HepG2 (cell line): Measurements from ENCODE around the gene PLCB4. TPM values are rescaled to one million over a fixed set of nuclear protein-coding genes. Genes with fewer than 3 reads are reported as not detected.

ENCODE experiments used
- ATAC-seq: fragments of 200-7000 bp; cut with Tn5 transposase; 3 replicates; pipeline ENCODE4 v1.9.1; 2020; ENCODE audit warnings: mild to moderate bottlenecking, moderate library complexity
- BruUV-seq: library from RNA; stranded (reverse); fragments of 400-500 nt; replicated peaks from 2 replicates; lab custom pipeline; 2021; lab: Mats Ljungman, UMichigan
- CTCF ChIA-PET: fragments of 300-600 bp; formaldehyde crosslinking; extraction: SDS; loops from one replicate; lab custom pipeline; 2021; ENCODE audit warnings: low total read pairs, inconsistent platforms, low intra/inter-chr PET ratio; lab: Yijun Ruan, JAX
- POLR2A ChIA-PET: fragments of 350-600 bp; sonication (Branson Sonifier 250); formaldehyde crosslinking; loops from one replicate; lab custom pipeline; 2020; ENCODE audit warnings: antibody characterized with exemption, inconsistent platforms; lab: Yijun Ruan, JAX
- DNase-seq: peaks from one replicate; pipeline ENCODE4 v3.0.0-alpha.2; 2015; ENCODE audit warnings: low spot score
- FAIRE-seq: peaks from 3 replicates; lab custom pipeline; 2011; peaks lifted over from hg19 to GRCh38; lab: Jason Lieb, UNC
- H2AFZ ChIP-seq: one replicate; pipeline ENCODE4 v1.6.1; 2011; ENCODE audit warnings: low read length, inconsistent platforms
- H3K27ac ChIP-seq: fragments of 300-600 bp; 3 replicates; pipeline ENCODE4 v1.8.0; 2011; ENCODE audit warnings: mixed run types, mild to moderate bottlenecking, mixed read lengths, low read length, inconsistent platforms; ENCODE audit not compliant: insufficient read depth; ENCODE audit errors: extremely low read length
- H3K27me3 ChIP-seq, 2 experiments: fragments of 200-600 bp in 1 of 2; 2 replicates in 1 of 2; 3 replicates in 1 of 2; pipeline versions ENCODE4 v1.6.0 to v1.8.0; 2011; ENCODE audit warnings: low read length in 2 of 2, mild to moderate bottlenecking in 2 of 2, moderate library complexity in 2 of 2, inconsistent platforms in 1 of 2; ENCODE audit not compliant: insufficient read depth in 2 of 2, control insufficient read depth in 1 of 2
- H3K36me3 ChIP-seq, 2 experiments: fragments of 200-600 bp in 1 of 2; replicated peaks in 1 of 2; 2 replicates in 1 of 2; 3 replicates in 1 of 2; pipeline versions ENCODE4 v1.5.1 to v1.8.0; 2011; ENCODE audit warnings: low read length in 2 of 2, inconsistent platforms in 1 of 2; ENCODE audit not compliant: insufficient read depth in 2 of 2, control insufficient read depth in 1 of 2
- H3K4me1 ChIP-seq: 2 replicates; pipeline ENCODE4 v1.5.1; 2012; ENCODE audit warnings: low read length, inconsistent platforms; ENCODE audit not compliant: insufficient read depth
- H3K4me2 ChIP-seq: 2 replicates; pipeline ENCODE4 v1.6.0; 2011; ENCODE audit warnings: low read depth, low read length, inconsistent platforms
- H3K4me3 ChIP-seq, 3 experiments: fragments of 200-600 bp in 1 of 3; sonication (generic), shearing (Covaris generic) in 1 of 3; replicated peaks in 1 of 3; 2 replicates each; pipeline ENCODE4 v1.5.1; 2011 to 2016; ENCODE audit warnings: low read length in 3 of 3, inconsistent platforms in 2 of 3, low read depth in 2 of 3, mild to moderate bottlenecking in 2 of 3, control low read depth in 1 of 3, mixed read lengths in 1 of 3; ENCODE audit not compliant: insufficient read depth in 1 of 3
- H3K79me2 ChIP-seq: one replicate; pipeline ENCODE4 v1.6.1; 2011; ENCODE audit warnings: low read length, inconsistent platforms; ENCODE audit not compliant: insufficient read depth
- H3K9ac ChIP-seq: 2 replicates; pipeline ENCODE4 v1.6.0; 2011; ENCODE audit warnings: mild to moderate bottlenecking, low read depth, low read length, inconsistent platforms; ENCODE audit not compliant: insufficient read depth
- H3K9me3 ChIP-seq: 2 replicates; pipeline ENCODE4 v1.5.1; 2012; ENCODE audit warnings: mild to moderate bottlenecking, low read length
- H4K20me1 ChIP-seq: 2 replicates; pipeline ENCODE4 v1.6.0; 2011; ENCODE audit warnings: inconsistent platforms, mild to moderate bottlenecking, low read length, moderate library complexity; ENCODE audit not compliant: insufficient read depth
- EP300 ChIP-seq, 3 experiments: sonication (generic) in 1 of 3; formaldehyde crosslinking in 1 of 3; IDR thresholded peaks; 2 replicates each; pipeline versions ENCODE4 v1.5.1 to v1.6.1; 2011 to 2020; ENCODE audit warnings: low read depth in 2 of 3, low read length in 2 of 3, borderline replicate concordance in 1 of 3, improper control_type of control experiment in 1 of 3, mild to moderate bottlenecking in 1 of 3, missing genetic modification reagents in 1 of 3, moderate library complexity in 1 of 3
- HOXA3 ChIP-seq: sonication (generic); formaldehyde crosslinking; IDR thresholded peaks from 2 replicates; pipeline ENCODE4 v1.5.0; 2020; ENCODE audit warnings: missing genetic modification reagents
- KLF6 ChIP-seq: IDR thresholded peaks from 2 replicates; pipeline ENCODE4 v1.8.0; 2016; ENCODE audit warnings: missing biosample characterization, missing genetic modification reagents
- RARA ChIP-seq: IDR thresholded peaks from 2 replicates; pipeline ENCODE4 v1.6.1; 2016; ENCODE audit warnings: missing genetic modification reagents, missing compliant biosample characterization
- RBM39 ChIP-seq: fragments of 200-400 bp; formaldehyde crosslinking; IDR thresholded peaks from one replicate; pipeline ENCODE4 v1.6.1; 2018; ENCODE audit warnings: antibody characterized with exemption, mild to moderate bottlenecking, low read depth, low read length; ENCODE audit not compliant: poor library complexity, severe bottlenecking
- ZNF670 ChIP-seq: sonication (generic); formaldehyde crosslinking; IDR thresholded peaks from 2 replicates; pipeline ENCODE4 v1.8.0; 2022; ENCODE audit warnings: mild to moderate bottlenecking, missing genetic modification reagents, borderline replicate concordance
- WGBS: methylation state at CpG from one replicate; pipeline ENCODE4 v1.1.6; 2017; ENCODE audit warnings: low lambda C conversion rate; 5-methylcytosine and 5-hydroxymethylcytosine counted together
- in situ Hi-C: cut with HindIII; loops from 2 replicates; pipeline ENCODE4 v1.10.0; 2017; ENCODE audit warnings: low pct_unique_long_range_greater_than_20kb; ENCODE audit not compliant: extremely low pct_ligation_motif_present
- intact Hi-C: fragments of 100-400 bp; cut with micrococcal nuclease; formaldehyde crosslinking; loops from one replicate; pipeline ENCODE4 v1.10.0; 2022; ENCODE audit not compliant: unreplicated experiment
- polyA plus RNA-seq, 8 experiments: library from polyadenylated mRNA; depleted of rRNA in 3 of 8; stranded (reverse) in 7 of 8; unstranded in 1 of 8; fragments of >200 nt; fragmentation: Illumina TruSeq in 4 of 8; extraction: Trizol in 4 of 8; gene quantifications; 2 replicates each; pipeline versions ENCODE4 v1.2.1 to v1.2.3, GENCODE V29; 2011 to 2016; ENCODE audit warnings: low read depth in 4 of 8, missing spikeins in 1 of 8, mixed read lengths in 1 of 8; ENCODE audit not compliant: insufficient read depth in 1 of 8
- total RNA-seq, 5 experiments: library from RNA; depleted of rRNA; stranded (reverse); fragments of >200 nt; fragmentation: Illumina TruSeq; extraction: Trizol; gene quantifications; 2 replicates each; pipeline ENCODE4 v1.2.3, GENCODE V29; 2016; ENCODE audit warnings: low read depth in 1 of 5
- TF ChIP-seq, protein P1 (sequence below): sonication (generic); formaldehyde crosslinking; IDR thresholded peaks from 2 replicates; pipeline ENCODE4 v1.4.0; 2020; ENCODE audit warnings: mild to moderate bottlenecking, missing genetic modification reagents
- TF ChIP-seq, protein P2 (sequence below): IDR thresholded peaks from 2 replicates; pipeline ENCODE4 v1.6.1; 2016; ENCODE audit warnings: mild to moderate bottlenecking, missing biosample characterization, missing genetic modification reagents

The PLCB4 gene
- total and polyA plus RNA-seq, 2 of the 13 experiments (the other 11 are each of a cell fraction or from before 2014, with no cell fraction given) = 0.01 TPM; not detected in 1

DNA sequence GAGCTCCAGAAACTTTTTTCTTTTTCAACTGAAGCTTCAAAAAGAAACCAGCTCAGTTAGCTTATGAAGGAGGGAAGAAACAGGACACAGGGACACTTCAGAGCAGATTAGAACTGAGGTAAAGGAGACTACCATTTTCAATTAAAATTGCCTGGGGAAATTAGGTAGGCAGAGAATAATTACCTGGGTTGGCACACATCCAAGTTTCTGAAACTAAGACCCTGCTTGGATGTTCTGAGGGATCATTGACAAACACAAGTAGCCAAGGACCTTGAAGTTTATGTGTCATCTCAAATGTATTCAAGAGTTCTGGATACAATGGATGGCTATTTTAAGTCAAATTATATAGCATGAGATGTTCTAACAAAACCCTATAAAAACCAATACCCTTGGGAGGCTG, 137.6 kb downstream of the PLCB4 start:
- no peak for TF ChIP-seq EP300 (IDR thresholded peaks at IDR 0.05; ENCODE audit: low read depth in 2 of 2, low read length in 2 of 2)
- TF ChIP-seq EP300 (CRISPR knock-in tag; IDR thresholded peaks at IDR 0.05; ENCODE audit: borderline replicate concordance) = no peak
- TF ChIP-seq RARA = no peak
- Histone ChIP-seq H3K9ac (no peak overlapping the region), H2AFZ (no peak overlapping the region), H3K9me3 (no peaks in the 10 kb centered on the region), H3K79me2 (no peaks in the 10 kb centered on the region), H3K36me3 (no peaks in the 10 kb centered on the region), H3K27ac (no peak overlapping the region), H3K4me3 (no peak overlapping the region), H3K4me1 (no peaks in the 10 kb centered on the region), H4K20me1 (no peaks in the 10 kb centered on the region), H3K27me3 (peaks cover 2 to 3% of the 10 kb centered on the region in 2 experiments; a peak in 3 of 5 replicates), H3K4me2 (no peak overlapping the region)
- intact Hi-C loops = no loop called here
- in situ Hi-C loops = no loop called here
- no peak for ATAC-seq
- POLR2A ChIA-PET = no interaction called here
- CTCF ChIA-PET = no interaction called here
- FAIRE-seq = no peak
- no peak for DNase-seq
- no TSS peak for BruUV-seq

DNA sequence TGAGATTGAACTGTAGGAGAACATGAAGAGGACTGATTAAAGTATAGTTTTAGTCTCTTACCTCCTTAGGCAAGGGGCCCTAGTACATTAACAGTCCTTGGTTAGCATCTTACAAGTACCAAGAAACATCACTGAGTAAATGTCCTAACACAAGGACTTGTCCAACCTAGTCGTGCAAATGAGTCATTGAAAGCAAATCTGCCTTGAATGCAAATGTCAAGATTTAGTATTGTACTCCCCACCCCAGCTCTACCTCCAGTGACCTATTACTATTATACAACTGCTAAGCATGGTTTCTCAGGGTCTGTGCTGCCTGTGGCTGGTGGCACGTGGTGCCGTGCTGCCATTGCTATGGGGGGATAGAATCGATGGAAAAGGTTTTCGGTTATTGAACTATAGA, 138.4 kb downstream of the PLCB4 start:
- no peak for DNase-seq
- Histone ChIP-seq H3K4me1 (no peaks in the 10 kb centered on the region), H3K4me2 (no peak overlapping the region), H4K20me1 (no peaks in the 10 kb centered on the region), H3K9ac (no peak overlapping the region), H2AFZ (no peak overlapping the region), H3K79me2 (no peaks in the 10 kb centered on the region), H3K9me3 (no peaks in the 10 kb centered on the region), H3K4me3 (no peak overlapping the region), H3K27ac (no peak overlapping the region), H3K27me3 (peaks cover 2 to 3% of the 10 kb centered on the region in 2 experiments; a peak in 3 of 5 replicates), H3K36me3 (no peaks in the 10 kb centered on the region)
- ChIA-PET CTCF (no interaction called here), POLR2A (no interaction called here)
- in situ Hi-C loops = no loop called here
- WGBS = 14% methylated on average over 5 of the region's 5 CpGs
- no peak for ATAC-seq
- no TSS peak for BruUV-seq
- FAIRE-seq = no peak
- intact Hi-C loops = no loop called here
- no peak for TF ChIP-seq HOXA3 (CRISPR knock-in tag)
- TF ChIP-seq, protein P1, sequence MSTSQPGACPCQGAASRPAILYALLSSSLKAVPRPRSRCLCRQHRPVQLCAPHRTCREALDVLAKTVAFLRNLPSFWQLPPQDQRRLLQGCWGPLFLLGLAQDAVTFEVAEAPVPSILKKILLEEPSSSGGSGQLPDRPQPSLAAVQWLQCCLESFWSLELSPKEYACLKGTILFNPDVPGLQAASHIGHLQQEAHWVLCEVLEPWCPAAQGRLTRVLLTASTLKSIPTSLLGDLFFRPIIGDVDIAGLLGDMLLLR (CRISPR knock-in tag) = no peak
- TF ChIP-seq ZNF670 (CRISPR knock-in tag) = no peak
- no peak for TF ChIP-seq RBM39
- no peak for TF ChIP-seq KLF6 (CRISPR knock-in tag)
- TF ChIP-seq, protein P2, sequence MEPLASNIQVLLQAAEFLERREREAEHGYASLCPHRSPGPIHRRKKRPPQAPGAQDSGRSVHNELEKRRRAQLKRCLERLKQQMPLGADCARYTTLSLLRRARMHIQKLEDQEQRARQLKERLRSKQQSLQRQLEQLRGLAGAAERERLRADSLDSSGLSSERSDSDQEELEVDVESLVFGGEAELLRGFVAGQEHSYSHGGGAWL (CRISPR knock-in tag) = no peak
